ENCODE measurements around the gene C14orf93. TPM values are rescaled to one million over a fixed set of nuclear protein-coding genes. Genes with fewer than 3 reads are reported as not detected.

C14orf93 gene
- total and polyA plus RNA-seq, 9 of the 15 experiments (the other 6 are each of a cell fraction or from before 2014, with no cell fraction given), result 2.2 to 22.4 (median 16.1) TPM

- no peak for TF ChIP-seq ZNF277 (CRISPR knock-in tag; IDR thresholded peaks at IDR 0.05; ENCODE audit: borderline replicate concordance)
- peak; percentile 84 for TF ChIP-seq GABPB1 (CRISPR knock-in tag; IDR thresholded peaks at IDR 0.05)
- TF ChIP-seq RHOXF2B (CRISPR knock-in tag; conservative IDR thresholded peaks at IDR 0.05), result no peak
- TF ChIP-seq THAP12 (CRISPR knock-in tag; IDR thresholded peaks at IDR 0.05), result peak; percentile 86; the same call in 1 of the 2 replicates
- TF ChIP-seq ZNF311 (CRISPR knock-in tag; IDR thresholded peaks at IDR 0.05), result no peak
- 0 out of 2 replicates have a peak, but pooled peaks have one; percentile 16 for TF ChIP-seq STAG1 (CRISPR knock-in tag; IDR thresholded peaks at IDR 0.05; ENCODE audit: borderline replicate concordance)
- no peak for TF ChIP-seq ZNF121 (CRISPR knock-in tag; conservative IDR thresholded peaks at IDR 0.05)
- no peak for TF ChIP-seq BCL6 (CRISPR knock-in tag; IDR thresholded peaks at IDR 0.05)
- peak; percentile 92 for TF ChIP-seq PBX2 (CRISPR knock-in tag; IDR thresholded peaks at IDR 0.05; ENCODE audit: low read depth)
- peak; percentile 99 for TF ChIP-seq PBX2 (tag; conservative IDR thresholded peaks at IDR 0.05; ENCODE audit: low read depth)
- no peak for TF ChIP-seq RNF219 (CRISPR knock-in tag; IDR thresholded peaks at IDR 0.05)
- TF ChIP-seq ZBTB17 (CRISPR knock-in tag; IDR thresholded peaks at IDR 0.05), result 0 out of 2 replicates have a peak, but pooled peaks have one; percentile 38
- TF ChIP-seq RBM34 (IDR thresholded peaks at IDR 0.05; ENCODE audit: borderline replicate concordance, insufficient read depth, low read length), result no peak
- no peak for TF ChIP-seq NCOA6 (IDR thresholded peaks at IDR 0.05)
- no peak for TF ChIP-seq ZNF589 (CRISPR knock-in tag; IDR thresholded peaks at IDR 0.05; ENCODE audit: low read depth)
- TF ChIP-seq CEBPG (CRISPR knock-in tag; IDR thresholded peaks at IDR 0.05), result no peak
- TF ChIP-seq CEBPG (tag; conservative IDR thresholded peaks at IDR 0.05 in 1 of 2, IDR thresholded peaks at IDR 0.05 in 1 of 2), result no peak
These were observed 3.2 kb downstream of the C14orf93 start (continued) for GRCh38 chr14:23006544-23007419.
